MM.1S (cell line): ENCODE results near the gene PLA2G12B.
"Not testable (repeated sequence)": the region's sequence is repeated elsewhere in the genome, so short reads cannot be mapped to it uniquely, and the experiment has no call there.

Source experiments
- CTCF ChIP-seq: fragments of 300-600 bp; sonication (generic); IDR thresholded peaks from 2 replicates; pipeline ENCODE4 v1.5.1; 2016; ENCODE audit warnings: antibody characterized with exemption, low read length, mixed read lengths
- EZH2 ChIP-seq: fragments of 300-600 bp; sonication (generic); optimal IDR thresholded peaks from 2 replicates; pipeline ENCODE3; 2017; ENCODE audit warnings: low read depth, mild to moderate bottlenecking, antibody characterized with exemption, low read length, mixed read lengths
- EZH2phosphoT487 ChIP-seq: fragments of 300-600 bp; sonication (generic); IDR thresholded peaks from 2 replicates; pipeline ENCODE4 v1.6.1; 2018; ENCODE audit warnings: antibody characterized with exemption, low read length

GRCh38 chr10:72903941-72904446 is 50.6 kb downstream of the PLA2G12B start:
- not testable (repeated sequence) for TF ChIP-seq CTCF, EZH2, EZH2phosphoT487
